Gastroesophageal sphincter (tissue), 2 donors: ENCODE data around the gene CSF3.

ENCODE experiments used
- EP300 ChIP-seq: sonication (generic); formaldehyde crosslinking; IDR thresholded peaks from one replicate; pipeline ENCODE4 v1.6.1; 2017; ENCODE audit warnings: antibody characterized with exemption, mild to moderate bottlenecking
- POLR2AphosphoS5 ChIP-seq: sonication (generic); formaldehyde crosslinking; IDR thresholded peaks from one replicate; pipeline ENCODE4 v1.6.1; 2017; ENCODE audit warnings: antibody characterized with exemption

DNA sequence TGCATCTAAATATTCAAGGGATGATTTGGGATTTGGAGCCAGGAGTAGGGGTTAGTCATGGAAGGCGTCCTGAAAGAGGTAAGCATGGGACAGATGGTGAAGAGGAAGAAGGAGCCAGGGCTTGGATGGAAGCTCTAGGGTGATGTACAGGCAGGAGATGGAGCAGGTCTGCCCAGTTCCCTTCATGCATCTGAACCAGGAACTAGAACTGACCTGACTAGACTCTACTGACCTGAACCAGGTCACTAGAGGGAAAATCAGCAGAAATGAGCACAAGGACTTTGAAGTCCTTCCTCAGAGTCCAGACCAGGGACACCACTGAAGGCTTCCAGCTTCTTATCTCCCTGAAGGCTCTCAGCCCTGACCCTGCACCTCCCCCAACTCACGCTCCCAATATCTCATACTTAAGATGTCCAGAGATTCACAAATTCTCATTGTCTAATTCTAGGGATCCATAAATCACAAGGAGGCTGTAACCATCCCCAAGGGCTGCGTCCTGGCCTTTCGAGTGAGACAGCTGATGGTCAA is 44.1 kb upstream of the CSF3 start:
- TF ChIP-seq EP300 (no peak), POLR2AphosphoS5 (no peak)
